Cardiac fibroblast (primary cell): ENCODE results near the gene MVB12B.

ENCODE experiments used
- DNase-seq, 2 donors: peaks; one replicate each; pipeline versions ENCODE4 v3.0.0 to v3.0.0-alpha.2; 2010; ENCODE audit warnings: low read depth in 2 of 2
- H3K4me3 ChIP-seq, 2 donors: replicated peaks in 1 of 2; 1 replicate in 1 of 2; 2 replicates in 1 of 2; pipeline ENCODE4 v1.5.1; 2011; ENCODE audit warnings: low read depth in 2 of 2, low read length in 2 of 2, mild to moderate bottlenecking in 2 of 2, moderate library complexity in 1 of 2
- TF ChIP-seq, protein P1 (sequence below): IDR thresholded peaks from one replicate; pipeline ENCODE4 v1.5.1; 2011; ENCODE audit warnings: low read depth, mild to moderate bottlenecking, low read length, inconsistent platforms

MVB12B gene

DNA sequence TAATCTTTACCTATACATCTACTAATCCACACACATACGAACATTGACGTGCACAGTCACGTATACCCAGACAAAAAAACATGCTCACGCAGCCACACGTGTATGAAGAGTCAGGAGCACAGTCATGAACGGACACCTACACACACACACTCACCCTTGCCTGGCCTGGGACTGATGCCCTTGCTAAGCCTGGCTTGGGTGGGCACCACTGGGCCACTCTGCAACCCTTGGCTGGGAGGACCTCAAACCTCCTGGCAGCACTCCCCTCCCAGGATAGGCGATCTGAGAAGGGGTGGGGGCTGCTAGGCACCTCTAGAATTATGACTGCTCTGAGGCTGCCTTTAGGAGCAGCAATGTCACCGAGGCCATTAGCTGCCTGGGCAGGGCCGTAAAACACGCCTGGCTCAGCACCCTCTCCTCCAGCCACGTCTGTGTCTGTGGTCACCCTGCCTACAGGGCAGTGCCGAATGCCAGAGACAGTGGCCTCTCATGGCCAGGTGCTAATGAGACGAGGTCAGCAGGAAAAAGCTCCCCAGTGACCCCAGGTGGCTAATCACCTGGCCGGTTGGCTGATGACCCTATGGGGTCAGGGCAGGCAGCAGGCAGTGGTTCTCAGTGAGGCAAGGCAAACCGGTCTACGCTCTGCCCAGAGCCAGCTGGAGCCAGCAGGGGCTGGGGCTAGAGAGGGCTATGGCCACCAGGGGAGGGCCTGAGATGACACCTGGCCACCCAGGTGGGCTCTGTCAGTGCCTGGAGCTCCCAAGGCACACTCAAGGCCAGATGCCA, 33.7 kb upstream of the MVB12B start:
- TF ChIP-seq, protein P1, sequence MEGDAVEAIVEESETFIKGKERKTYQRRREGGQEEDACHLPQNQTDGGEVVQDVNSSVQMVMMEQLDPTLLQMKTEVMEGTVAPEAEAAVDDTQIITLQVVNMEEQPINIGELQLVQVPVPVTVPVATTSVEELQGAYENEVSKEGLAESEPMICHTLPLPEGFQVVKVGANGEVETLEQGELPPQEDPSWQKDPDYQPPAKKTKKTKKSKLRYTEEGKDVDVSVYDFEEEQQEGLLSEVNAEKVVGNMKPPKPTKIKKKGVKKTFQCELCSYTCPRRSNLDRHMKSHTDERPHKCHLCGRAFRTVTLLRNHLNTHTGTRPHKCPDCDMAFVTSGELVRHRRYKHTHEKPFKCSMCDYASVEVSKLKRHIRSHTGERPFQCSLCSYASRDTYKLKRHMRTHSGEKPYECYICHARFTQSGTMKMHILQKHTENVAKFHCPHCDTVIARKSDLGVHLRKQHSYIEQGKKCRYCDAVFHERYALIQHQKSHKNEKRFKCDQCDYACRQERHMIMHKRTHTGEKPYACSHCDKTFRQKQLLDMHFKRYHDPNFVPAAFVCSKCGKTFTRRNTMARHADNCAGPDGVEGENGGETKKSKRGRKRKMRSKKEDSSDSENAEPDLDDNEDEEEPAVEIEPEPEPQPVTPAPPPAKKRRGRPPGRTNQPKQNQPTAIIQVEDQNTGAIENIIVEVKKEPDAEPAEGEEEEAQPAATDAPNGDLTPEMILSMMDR, result no peak
- H3K4me3 ChIP-seq, result no peak overlapping the region
- DNase-seq, result no peak

DNA sequence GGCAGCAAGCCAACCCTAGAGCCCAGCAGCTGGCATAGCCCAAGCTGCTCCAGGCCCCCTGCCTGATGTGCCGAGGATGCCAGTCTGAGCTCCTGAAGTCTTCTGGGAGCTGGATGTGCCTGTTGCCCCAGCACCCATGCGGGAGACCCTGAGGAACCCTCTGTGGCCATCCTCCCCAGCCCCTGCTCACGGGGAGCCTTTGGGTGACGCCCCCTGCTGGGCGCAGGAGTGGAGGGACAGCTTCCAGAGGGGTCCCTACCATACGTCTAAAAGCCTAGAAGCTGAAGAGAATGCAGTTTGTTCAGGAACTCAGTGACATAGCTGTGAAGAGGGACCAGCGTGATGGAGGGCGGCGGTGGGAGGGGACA, 33.1 kb upstream of the MVB12B start:
- TF ChIP-seq, protein P1, result no peak
- DNase-seq, result no peak
- no peak overlapping the region for H3K4me3 ChIP-seq

DNA sequence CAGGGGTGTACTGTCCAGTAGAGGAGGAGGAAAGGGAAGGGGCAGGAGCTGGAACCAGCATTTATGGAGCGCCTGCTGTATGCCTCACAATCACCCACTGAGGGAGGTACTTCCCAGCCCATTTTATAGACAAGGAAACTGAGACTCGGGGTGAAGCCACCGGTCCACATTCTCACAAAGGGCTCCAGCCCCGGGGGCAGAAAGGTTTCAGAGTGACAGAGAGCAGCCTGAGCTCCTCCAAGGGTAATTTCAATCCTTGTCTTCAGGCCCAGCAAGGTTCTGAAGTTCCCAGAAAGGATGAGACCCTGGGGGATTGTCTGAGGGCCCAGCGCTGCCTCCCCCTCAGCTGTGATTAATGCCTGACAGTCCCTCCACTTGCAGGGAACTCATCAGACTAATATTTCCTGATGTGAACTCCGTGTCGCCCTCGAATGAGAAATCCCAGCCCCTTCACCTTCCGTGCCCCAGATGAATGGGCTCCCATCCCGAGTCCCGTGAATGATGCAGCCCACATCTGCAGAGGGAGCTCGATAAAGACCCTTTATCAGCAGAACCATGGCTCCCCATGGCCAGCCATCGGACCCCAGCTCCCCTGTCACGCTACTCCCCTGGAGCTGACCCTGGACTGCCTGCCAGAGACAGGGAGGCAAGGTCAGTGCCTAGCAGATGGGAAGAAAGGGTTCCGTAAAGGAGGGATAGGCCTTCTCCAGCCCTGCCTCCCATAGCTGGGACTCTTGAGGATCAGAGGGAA, 32.1 kb upstream of the MVB12B start:
- DNase-seq, result no peak
- TF ChIP-seq, protein P1, result no peak

DNA sequence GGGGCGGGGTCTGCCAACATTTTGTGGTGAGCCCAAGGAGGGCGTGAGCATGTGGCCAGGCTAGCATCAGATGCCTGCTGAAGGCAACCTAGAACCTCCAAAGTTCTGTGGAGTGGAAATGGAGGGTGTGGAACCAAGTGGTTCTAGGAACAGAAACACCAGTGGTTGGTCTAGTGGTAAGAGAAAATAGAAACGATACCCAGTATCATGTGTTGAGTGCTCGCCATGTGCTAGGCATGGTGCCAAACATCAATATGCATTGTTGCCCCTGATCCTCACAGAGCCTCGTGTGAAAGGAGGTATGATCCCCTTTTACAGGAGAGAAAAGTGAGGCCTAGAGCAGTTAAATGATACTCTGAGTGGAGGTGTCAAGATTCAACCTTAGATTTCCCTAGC, 31.5 kb upstream of the MVB12B start:
- TF ChIP-seq, protein P1, result no peak
- DNase-seq, result no peak
- no peak overlapping the region for H3K4me3 ChIP-seq

More for the DNA sequence above, 32.1 kb upstream of the MVB12B start:
- H3K4me3 ChIP-seq, result no peak overlapping the region

DNA sequence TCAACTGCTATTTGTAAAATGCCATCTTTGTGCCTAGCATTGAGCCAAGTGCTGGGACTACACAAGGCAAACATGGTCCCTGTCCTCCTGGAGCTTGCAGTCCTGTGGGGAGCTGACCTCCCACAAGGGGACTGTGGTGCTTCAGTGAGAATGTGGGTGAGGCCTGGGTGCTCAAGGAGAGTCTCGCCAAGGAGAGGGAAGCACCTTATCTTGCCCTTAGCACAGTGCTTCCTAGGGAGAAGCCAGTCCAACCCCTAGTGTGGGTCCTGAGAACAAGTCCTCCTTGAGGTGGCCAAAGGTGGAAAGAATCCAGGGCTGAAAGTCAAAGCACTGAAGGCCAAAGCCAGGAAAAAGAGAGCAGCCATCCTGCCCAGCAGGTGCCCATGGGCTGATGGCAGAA, 31.1 kb upstream of the MVB12B start:
- H3K4me3 ChIP-seq, result no peak overlapping the region
- TF ChIP-seq, protein P1, result no peak
- no peak for DNase-seq

DNA sequence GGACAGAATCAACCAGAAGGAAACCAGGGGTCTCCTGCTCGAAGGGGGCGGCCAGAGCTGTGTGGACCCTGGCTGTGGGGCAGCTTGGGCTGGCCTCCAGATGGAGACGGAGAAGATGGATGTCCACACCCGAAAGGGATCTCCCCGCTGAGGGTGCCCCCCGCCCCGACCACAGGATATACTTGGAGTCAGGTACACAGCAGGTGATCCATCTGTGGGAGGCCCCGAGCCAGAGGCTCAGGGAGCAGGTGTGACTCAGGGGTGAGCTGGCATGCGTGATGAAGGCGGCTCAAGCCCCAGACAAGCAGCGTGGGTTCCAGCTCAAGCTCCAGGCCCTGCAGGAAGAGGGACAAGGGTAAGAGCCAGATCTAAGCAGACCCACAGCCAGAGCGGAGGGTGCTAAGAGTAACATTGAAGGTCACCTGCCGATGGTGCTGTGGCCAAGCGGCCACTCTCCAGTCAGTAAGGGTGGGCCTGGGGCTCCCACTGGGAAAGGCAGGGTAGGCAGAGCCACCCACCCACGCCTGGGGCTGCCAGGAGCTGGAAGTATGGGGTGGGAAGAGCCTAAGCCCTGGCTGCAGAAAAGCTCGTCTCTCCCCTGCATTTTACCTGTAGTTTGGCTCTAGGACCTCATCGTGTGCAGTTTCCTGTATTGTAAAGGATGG, 30.6 kb upstream of the MVB12B start:
- TF ChIP-seq, protein P1, result no peak
- H3K4me3 ChIP-seq, result no peak overlapping the region
- no peak for DNase-seq
